Calu3 (cell line): ENCODE data around the gene RCVRN. TPM values are rescaled to one million over a fixed set of nuclear protein-coding genes. Genes with fewer than 3 reads are reported as not detected.
"Not testable (repeated sequence)": the region's sequence is repeated elsewhere in the genome, so short reads cannot be mapped to it uniquely, and the experiment has no call there.

Experiments used
- BruUV-seq: library from RNA; stranded (reverse); fragments of 400-500 nt; replicated peaks from 2 replicates; lab custom pipeline; 2021; lab: Mats Ljungman, UMichigan
- CTCF ChIA-PET: fragments of 300-600 bp; sonication (Branson Sonifier 250); formaldehyde crosslinking; loops from one replicate; lab custom pipeline; 2022; ENCODE audit warnings: antibody characterized with exemption; lab: Charles Lee
- DNase-seq: peaks from one replicate; pipeline ENCODE4 v3.0.0; 2022
- H3K27ac Mint-ChIP-seq: one replicate; pipeline ENCODE4 v1.8.0; 2022; ENCODE audit warnings: mixed read lengths; ENCODE audit not compliant: unreplicated experiment
- H3K27me3 Mint-ChIP-seq: one replicate; pipeline ENCODE4 v1.8.0; 2022; ENCODE audit warnings: mixed read lengths; ENCODE audit not compliant: unreplicated experiment
- H3K36me3 Mint-ChIP-seq: one replicate; pipeline ENCODE4 v1.8.0; 2022; ENCODE audit warnings: mild to moderate bottlenecking, moderate library complexity, mixed read lengths; ENCODE audit not compliant: insufficient read depth, unreplicated experiment
- H3K4me1 Mint-ChIP-seq: one replicate; pipeline ENCODE4 v1.8.0; 2022; ENCODE audit warnings: mild to moderate bottlenecking, low read depth, mixed read lengths; ENCODE audit not compliant: unreplicated experiment
- H3K4me3 Mint-ChIP-seq: one replicate; pipeline ENCODE4 v1.8.0; 2022; ENCODE audit warnings: mild to moderate bottlenecking, low read depth, moderate library complexity, mixed read lengths; ENCODE audit not compliant: unreplicated experiment
- H3K9me3 Mint-ChIP-seq: one replicate; pipeline ENCODE4 v1.8.0; 2022; ENCODE audit warnings: low read depth, mixed read lengths; ENCODE audit not compliant: unreplicated experiment
- intact Hi-C: fragments of 100-400 bp; cut with micrococcal nuclease; formaldehyde crosslinking; loops from one replicate; pipeline ENCODE4 v1.10.0; 2022; ENCODE audit not compliant: unreplicated experiment
- total RNA-seq: library from RNA; stranded (reverse); gene quantifications from 2 replicates; pipeline ENCODE4 v1.2.3, GENCODE V29; 2022
- TF ChIP-seq, protein P1 (sequence below): fragments of 200-600 bp; IDR thresholded peaks from one replicate; pipeline ENCODE4 v1.8.0; 2022; ENCODE audit warnings: antibody characterized with exemption; ENCODE audit not compliant: unreplicated experiment

Gene RCVRN
- total RNA-seq, 1 experiment from 2014 or later: not detected

DNA sequence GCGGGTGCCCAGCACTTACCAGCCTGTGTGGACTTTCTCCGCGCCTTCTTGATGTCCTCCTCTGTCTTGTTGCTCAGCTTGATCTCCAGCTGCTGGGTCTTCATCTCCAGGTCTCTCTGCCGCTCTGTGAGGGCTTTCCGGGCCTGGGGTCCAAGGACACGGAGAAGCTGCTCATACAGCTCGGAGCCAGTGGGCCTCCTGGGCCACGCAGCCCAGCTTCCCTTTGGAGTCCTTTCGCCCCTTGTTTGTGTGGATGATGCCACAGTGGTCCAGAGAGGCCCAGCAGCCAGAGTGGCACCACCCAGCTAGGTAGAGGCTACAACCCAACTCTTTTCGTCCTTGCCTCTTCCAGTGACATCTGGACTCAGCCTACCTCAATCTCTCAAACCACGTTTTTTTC is 20.4 kb upstream of the RCVRN start:
- Mint-ChIP-seq H3K27ac (no peak overlapping the region), H3K27me3 (no peaks in the 10 kb centered on the region), H3K4me3 (no peak overlapping the region), H3K9me3 (no peaks in the 10 kb centered on the region), H3K4me1 (no peaks in the 10 kb centered on the region), H3K36me3 (peaks cover 5% of the 10 kb centered on the region)
- no TSS peak for BruUV-seq
- DNase-seq: no peak
- TF ChIP-seq, protein P1, sequence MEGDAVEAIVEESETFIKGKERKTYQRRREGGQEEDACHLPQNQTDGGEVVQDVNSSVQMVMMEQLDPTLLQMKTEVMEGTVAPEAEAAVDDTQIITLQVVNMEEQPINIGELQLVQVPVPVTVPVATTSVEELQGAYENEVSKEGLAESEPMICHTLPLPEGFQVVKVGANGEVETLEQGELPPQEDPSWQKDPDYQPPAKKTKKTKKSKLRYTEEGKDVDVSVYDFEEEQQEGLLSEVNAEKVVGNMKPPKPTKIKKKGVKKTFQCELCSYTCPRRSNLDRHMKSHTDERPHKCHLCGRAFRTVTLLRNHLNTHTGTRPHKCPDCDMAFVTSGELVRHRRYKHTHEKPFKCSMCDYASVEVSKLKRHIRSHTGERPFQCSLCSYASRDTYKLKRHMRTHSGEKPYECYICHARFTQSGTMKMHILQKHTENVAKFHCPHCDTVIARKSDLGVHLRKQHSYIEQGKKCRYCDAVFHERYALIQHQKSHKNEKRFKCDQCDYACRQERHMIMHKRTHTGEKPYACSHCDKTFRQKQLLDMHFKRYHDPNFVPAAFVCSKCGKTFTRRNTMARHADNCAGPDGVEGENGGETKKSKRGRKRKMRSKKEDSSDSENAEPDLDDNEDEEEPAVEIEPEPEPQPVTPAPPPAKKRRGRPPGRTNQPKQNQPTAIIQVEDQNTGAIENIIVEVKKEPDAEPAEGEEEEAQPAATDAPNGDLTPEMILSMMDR: no peak
- CTCF ChIA-PET: interaction anchor here (1.0 to 1.2 kb wide), 3 partner anchors 57 to 691 kb away, joined by 3 to 5 read pairs (median 4); no protein-coding TSS in a partner anchor
- intact Hi-C loops: loop anchor here (10.0 kb wide), 1 partner anchor 689 kb away; no protein-coding TSS in a partner anchor

- Mint-ChIP-seq H3K27ac (no peak overlapping the region), H3K27me3 (no peaks in the 10 kb centered on the region), H3K9me3 (no peaks in the 10 kb centered on the region), H3K4me1 (no peaks in the 10 kb centered on the region), H3K4me3 (no peak overlapping the region), H3K36me3 (peaks cover 5% of the 10 kb centered on the region)
- CTCF ChIA-PET: interaction anchor here (1.0 to 1.2 kb wide), 3 partner anchors 57 to 692 kb away, joined by 3 to 5 read pairs (median 4); no protein-coding TSS in a partner anchor
- no TSS peak for BruUV-seq
- intact Hi-C loops: loop anchor here (10.0 kb wide), 1 partner anchor 690 kb away; no protein-coding TSS in a partner anchor
- TF ChIP-seq, protein P1: no peak
- peak; percentile 32 for DNase-seq
Observed at GRCh38 chr17:9924735-9925191, 19.7 kb upstream of the RCVRN start.

- Mint-ChIP-seq H3K27me3 (peaks cover 9% of the 10 kb centered on the region), H3K9me3 (no peaks in the 10 kb centered on the region), H3K4me3 (no peak overlapping the region), H3K36me3 (peaks cover 5% of the 10 kb centered on the region), H3K4me1 (no peaks in the 10 kb centered on the region), H3K27ac (no peak overlapping the region)
- TF ChIP-seq, protein P1: no peak
- intact Hi-C loops: loop anchor here (10.0 kb wide), 1 partner anchor 693 kb away; no protein-coding TSS in a partner anchor
- CTCF ChIA-PET: no interaction called here
- no peak for DNase-seq
- BruUV-seq: no TSS peak
Observed at GRCh38 chr17:9922012-9922848, 17.2 kb upstream of the RCVRN start.

DNA sequence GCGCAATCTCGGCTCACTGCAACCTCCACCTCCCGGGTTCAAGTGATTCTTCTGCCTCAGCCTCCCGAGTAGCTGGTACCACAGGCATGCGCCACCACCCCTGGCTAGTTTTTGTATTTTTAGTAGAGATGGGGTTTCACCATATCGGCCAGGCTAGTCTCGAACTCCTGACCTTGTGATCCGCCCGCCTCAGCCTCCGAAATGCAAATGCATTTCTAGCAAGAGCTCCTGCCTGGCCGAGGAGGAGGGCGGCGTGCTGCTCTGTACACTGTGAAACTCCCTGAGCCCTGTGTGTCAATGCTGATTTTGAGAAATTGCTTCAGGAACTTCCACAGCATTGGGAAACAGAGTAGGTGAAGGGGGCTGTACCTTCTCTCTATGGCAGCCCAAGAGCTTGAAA is 16.1 kb upstream of the RCVRN start:
- H3K27ac Mint-ChIP-seq, H3K36me3 Mint-ChIP-seq, H3K27me3 Mint-ChIP-seq, H3K4me3 Mint-ChIP-seq, CTCF ChIA-PET, H3K9me3 Mint-ChIP-seq, H3K4me1 Mint-ChIP-seq, BruUV-seq, DNase-seq: not testable (repeated sequence)
- intact Hi-C loops: loop anchor here (10.0 kb wide), 1 partner anchor 694 kb away; no protein-coding TSS in a partner anchor
